Neural cell (in vitro differentiated cells): Measurements from ENCODE around the gene DNAJA1.

Experiments used
- CTCF ChIP-seq: fragments of 450-650 bp; IDR thresholded peaks from 2 replicates; pipeline ENCODE4 v1.5.1; 2014; ENCODE audit warnings: antibody characterized with exemption, mild to moderate bottlenecking, moderate library complexity; ENCODE audit not compliant: poor library complexity, severe bottlenecking
- EP300 ChIP-seq: fragments of 450-650 bp; conservative IDR thresholded peaks from 2 replicates; pipeline ENCODE4 v1.6.1; 2014; ENCODE audit warnings: antibody characterized with exemption, mild to moderate bottlenecking, moderate library complexity; ENCODE audit not compliant: poor library complexity, severe bottlenecking
- EZH2 ChIP-seq: fragments of 200-600, 300-800 bp; shearing (Covaris generic), sonication (generic); IDR thresholded peaks from 2 replicates; pipeline ENCODE4 v1.6.1; 2014; ENCODE audit warnings: antibody characterized with exemption, low read length, borderline replicate concordance, mild to moderate bottlenecking; ENCODE audit not compliant: insufficient read depth, poor library complexity, severe bottlenecking
- MXI1 ChIP-seq: fragments of 450-650 bp; conservative IDR thresholded peaks from 2 replicates; pipeline ENCODE4 v1.6.1; 2014; ENCODE audit warnings: antibody characterized with exemption, mild to moderate bottlenecking; ENCODE audit not compliant: poor library complexity, severe bottlenecking
- POLR2AphosphoS5 ChIP-seq: IDR thresholded peaks from 2 replicates; pipeline ENCODE4 v1.6.1; 2012
- RAD21 ChIP-seq: fragments of 450-650 bp; conservative IDR thresholded peaks from 2 replicates; pipeline ENCODE4 v1.6.1; 2014; ENCODE audit warnings: antibody characterized with exemption, mild to moderate bottlenecking, moderate library complexity
- SMC3 ChIP-seq: fragments of 450-650 bp; conservative IDR thresholded peaks from 2 replicates; pipeline ENCODE4 v1.6.1; 2014; ENCODE audit warnings: antibody characterized with exemption, mild to moderate bottlenecking, moderate library complexity; ENCODE audit not compliant: poor library complexity
- TF ChIP-seq, protein P1 (sequence below): IDR thresholded peaks from 2 replicates; pipeline ENCODE4 v1.6.1; 2012; ENCODE audit warnings: borderline replicate concordance

DNA sequence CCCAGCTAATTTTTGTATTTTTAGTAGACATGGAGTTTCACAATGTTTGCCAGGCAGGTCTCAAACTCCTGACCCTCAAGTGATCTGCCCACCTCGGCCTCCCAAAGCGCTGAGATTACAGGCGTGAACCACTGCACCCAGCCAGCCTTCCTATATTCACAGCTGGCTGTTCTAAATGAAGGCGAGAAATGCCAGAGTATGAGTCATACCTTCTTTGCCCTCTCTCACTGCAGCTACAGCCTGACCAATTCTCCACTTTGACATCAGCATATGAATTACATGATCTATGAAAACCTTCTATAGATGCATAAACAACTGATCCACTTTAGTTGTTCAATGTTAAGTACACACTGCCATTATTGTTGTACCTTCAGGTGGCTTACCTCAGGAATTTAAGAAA lies 38.1 kb upstream of the DNAJA1 start:
- TF ChIP-seq EZH2 (no peak), POLR2AphosphoS5 (no peak), CTCF (no peak), RAD21 (no peak), SMC3 (no peak), EP300 (no peak), MXI1 (no peak)
- TF ChIP-seq, protein P1, sequence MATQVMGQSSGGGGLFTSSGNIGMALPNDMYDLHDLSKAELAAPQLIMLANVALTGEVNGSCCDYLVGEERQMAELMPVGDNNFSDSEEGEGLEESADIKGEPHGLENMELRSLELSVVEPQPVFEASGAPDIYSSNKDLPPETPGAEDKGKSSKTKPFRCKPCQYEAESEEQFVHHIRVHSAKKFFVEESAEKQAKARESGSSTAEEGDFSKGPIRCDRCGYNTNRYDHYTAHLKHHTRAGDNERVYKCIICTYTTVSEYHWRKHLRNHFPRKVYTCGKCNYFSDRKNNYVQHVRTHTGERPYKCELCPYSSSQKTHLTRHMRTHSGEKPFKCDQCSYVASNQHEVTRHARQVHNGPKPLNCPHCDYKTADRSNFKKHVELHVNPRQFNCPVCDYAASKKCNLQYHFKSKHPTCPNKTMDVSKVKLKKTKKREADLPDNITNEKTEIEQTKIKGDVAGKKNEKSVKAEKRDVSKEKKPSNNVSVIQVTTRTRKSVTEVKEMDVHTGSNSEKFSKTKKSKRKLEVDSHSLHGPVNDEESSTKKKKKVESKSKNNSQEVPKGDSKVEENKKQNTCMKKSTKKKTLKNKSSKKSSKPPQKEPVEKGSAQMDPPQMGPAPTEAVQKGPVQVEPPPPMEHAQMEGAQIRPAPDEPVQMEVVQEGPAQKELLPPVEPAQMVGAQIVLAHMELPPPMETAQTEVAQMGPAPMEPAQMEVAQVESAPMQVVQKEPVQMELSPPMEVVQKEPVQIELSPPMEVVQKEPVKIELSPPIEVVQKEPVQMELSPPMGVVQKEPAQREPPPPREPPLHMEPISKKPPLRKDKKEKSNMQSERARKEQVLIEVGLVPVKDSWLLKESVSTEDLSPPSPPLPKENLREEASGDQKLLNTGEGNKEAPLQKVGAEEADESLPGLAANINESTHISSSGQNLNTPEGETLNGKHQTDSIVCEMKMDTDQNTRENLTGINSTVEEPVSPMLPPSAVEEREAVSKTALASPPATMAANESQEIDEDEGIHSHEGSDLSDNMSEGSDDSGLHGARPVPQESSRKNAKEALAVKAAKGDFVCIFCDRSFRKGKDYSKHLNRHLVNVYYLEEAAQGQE, result no peak
